Colonic mucosa (tissue), 4 donors: Measurements from ENCODE around the gene NOX3. TPM values are rescaled to one million over a fixed set of nuclear protein-coding genes. Genes with fewer than 3 reads are reported as not detected.

Experiments
- DNase-seq: peaks from one replicate; pipeline ENCODE4 v3.0.0-alpha.2; 2020
- H3K27ac ChIP-seq: fragments of 200-600 bp; one replicate; pipeline ENCODE4 v1.8.0; 2021
- H3K27me3 ChIP-seq: fragments of 200-600 bp; one replicate; pipeline ENCODE4 v1.8.0; 2021
- H3K36me3 ChIP-seq: fragments of 200-600 bp; one replicate; pipeline ENCODE4 v1.8.0; 2021
- H3K4me1 ChIP-seq: fragments of 200-600 bp; one replicate; pipeline ENCODE4 v1.8.0; 2021; ENCODE audit warnings: mild to moderate bottlenecking
- H3K4me3 ChIP-seq: fragments of 200-600 bp; one replicate; pipeline ENCODE4 v1.8.0; 2021
- H3K9ac ChIP-seq, 2 donors: one replicate each; pipeline ENCODE4 v1.7.0; 2013; ENCODE audit warnings: control low read depth in 2 of 2, low read depth in 2 of 2, low read length in 2 of 2
- H3K9me3 ChIP-seq: fragments of 200-600 bp; one replicate; pipeline ENCODE4 v1.8.0; 2021
- intact Hi-C: fragments of 100-400 bp; cut with DNase I; formaldehyde crosslinking; loops from one replicate; pipeline ENCODE4 v1.14.1; 2022
- total RNA-seq, 2 donors: library from RNA; stranded (reverse); fragmentation: NEBNext Ultra II Directional in 1 of 2; extraction: Animal tissue kit (Norgen Biotek cat#: 25700) in 1 of 2; gene quantifications; one replicate each; pipeline ENCODE4 v1.2.1, GENCODE V29; 2021
- TF ChIP-seq, protein P1 (sequence below): fragments of 200-600 bp; IDR thresholded peaks from one replicate; pipeline ENCODE4 v1.8.0; 2022; ENCODE audit warnings: antibody characterized with exemption, mild to moderate bottlenecking
- donor health status: healthy.
- donor health status: DM: no; HTN: no; CAD: no.
- donor health status: DM: no; HTN: no; CAD: no.

The NOX3 gene
- total RNA-seq, 2 donors from 2014 or later: not detected

DNA sequence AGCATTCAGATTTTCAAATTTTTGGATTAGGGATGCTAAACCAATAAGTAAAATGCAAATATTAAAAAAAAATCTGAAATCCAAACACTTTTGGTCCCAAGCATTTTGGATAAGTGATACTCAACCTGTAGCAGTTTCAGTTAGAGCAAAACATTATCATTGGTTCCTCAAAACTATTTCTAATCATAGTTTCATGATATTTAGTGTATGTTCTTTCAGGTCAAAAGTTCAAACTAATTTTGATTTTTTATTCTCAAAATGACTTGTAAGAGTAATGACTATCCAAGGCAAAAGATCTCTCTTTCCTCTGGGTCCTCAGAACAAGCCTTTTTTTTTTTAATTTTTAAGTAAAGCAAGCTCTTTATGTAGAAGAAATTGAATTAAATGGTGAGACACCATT lies 77.4 kb downstream of the NOX3 start:
- TF ChIP-seq, protein P1, sequence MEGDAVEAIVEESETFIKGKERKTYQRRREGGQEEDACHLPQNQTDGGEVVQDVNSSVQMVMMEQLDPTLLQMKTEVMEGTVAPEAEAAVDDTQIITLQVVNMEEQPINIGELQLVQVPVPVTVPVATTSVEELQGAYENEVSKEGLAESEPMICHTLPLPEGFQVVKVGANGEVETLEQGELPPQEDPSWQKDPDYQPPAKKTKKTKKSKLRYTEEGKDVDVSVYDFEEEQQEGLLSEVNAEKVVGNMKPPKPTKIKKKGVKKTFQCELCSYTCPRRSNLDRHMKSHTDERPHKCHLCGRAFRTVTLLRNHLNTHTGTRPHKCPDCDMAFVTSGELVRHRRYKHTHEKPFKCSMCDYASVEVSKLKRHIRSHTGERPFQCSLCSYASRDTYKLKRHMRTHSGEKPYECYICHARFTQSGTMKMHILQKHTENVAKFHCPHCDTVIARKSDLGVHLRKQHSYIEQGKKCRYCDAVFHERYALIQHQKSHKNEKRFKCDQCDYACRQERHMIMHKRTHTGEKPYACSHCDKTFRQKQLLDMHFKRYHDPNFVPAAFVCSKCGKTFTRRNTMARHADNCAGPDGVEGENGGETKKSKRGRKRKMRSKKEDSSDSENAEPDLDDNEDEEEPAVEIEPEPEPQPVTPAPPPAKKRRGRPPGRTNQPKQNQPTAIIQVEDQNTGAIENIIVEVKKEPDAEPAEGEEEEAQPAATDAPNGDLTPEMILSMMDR: no peak
- intact Hi-C loops: no loop called here
- Histone ChIP-seq H3K9me3 (no peaks in the 10 kb centered on the region), H3K4me3 (no peak overlapping the region), H3K27me3 (no peaks in the 10 kb centered on the region), H3K36me3 (no peaks in the 10 kb centered on the region), H3K27ac (no peak overlapping the region), H3K4me1 (no peaks in the 10 kb centered on the region), H3K9ac (no peak overlapping the region)
- DNase-seq: no peak

GRCh38 chr6:155377061-155377460 lies 78.6 kb downstream of the NOX3 start:
- Histone ChIP-seq H3K4me3 (no peak overlapping the region), H3K9ac (no peak overlapping the region), H3K27ac (no peak overlapping the region), H3K36me3 (no peaks in the 10 kb centered on the region), H3K27me3 (no peaks in the 10 kb centered on the region), H3K9me3 (no peaks in the 10 kb centered on the region), H3K4me1 (no peaks in the 10 kb centered on the region)
- intact Hi-C loops: no loop called here
- DNase-seq: no peak
- TF ChIP-seq, protein P1: no peak

DNA sequence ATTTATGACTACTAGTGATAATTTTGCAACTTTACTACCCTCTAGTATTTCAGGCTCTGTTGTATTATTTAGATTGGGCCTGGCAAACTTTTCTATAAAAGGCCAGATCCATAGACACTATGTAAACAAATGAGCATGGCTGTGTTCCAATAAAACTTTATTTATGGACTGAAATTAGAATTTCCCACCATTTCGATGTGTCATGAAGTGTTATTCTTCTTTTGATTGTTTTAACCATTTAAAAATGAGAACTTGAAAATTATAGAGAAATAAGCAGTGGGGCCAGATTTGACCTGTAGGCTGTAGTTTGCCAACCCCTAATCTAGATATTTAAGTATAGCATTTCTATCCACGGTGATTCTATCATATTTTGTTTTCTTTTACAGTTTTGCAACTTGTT lies 79.8 kb downstream of the NOX3 start:
- TF ChIP-seq, protein P1: no peak
- intact Hi-C loops: no loop called here
- H3K9me3 ChIP-seq: no peaks in the 10 kb centered on the region
- H3K4me3 ChIP-seq: no peak overlapping the region
- H3K36me3 ChIP-seq: no peaks in the 10 kb centered on the region
- no peak overlapping the region for H3K9ac ChIP-seq
- H3K27me3 ChIP-seq: no peaks in the 10 kb centered on the region
- no peak for DNase-seq
- no peak overlapping the region for H3K27ac ChIP-seq
- H3K4me1 ChIP-seq: no peaks in the 10 kb centered on the region

DNA sequence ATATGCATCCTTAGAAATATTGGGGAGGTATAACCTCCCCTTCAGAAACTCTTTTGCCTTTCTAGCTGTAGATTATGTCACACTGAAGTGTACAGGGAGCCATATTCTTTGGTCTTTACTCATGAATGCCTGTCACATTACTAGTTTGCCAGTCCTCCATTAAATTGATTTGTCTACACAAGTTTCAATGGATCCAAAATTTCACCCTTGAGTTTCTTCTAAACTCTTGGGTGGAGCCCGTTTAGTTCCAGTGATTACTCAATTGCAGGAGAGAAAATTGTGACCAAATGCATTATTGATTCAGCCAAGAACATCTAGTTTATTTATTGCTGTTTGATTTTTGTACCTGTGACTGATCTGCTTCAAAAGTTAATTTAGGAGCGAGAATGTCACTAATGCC lies 81.0 kb downstream of the NOX3 start:
- Histone ChIP-seq H3K36me3 (no peaks in the 10 kb centered on the region), H3K4me3 (no peak overlapping the region), H3K4me1 (no peaks in the 10 kb centered on the region), H3K27ac (no peak overlapping the region), H3K9me3 (no peaks in the 10 kb centered on the region), H3K27me3 (no peaks in the 10 kb centered on the region), H3K9ac (no peak overlapping the region)
- intact Hi-C loops: no loop called here
- TF ChIP-seq, protein P1: no peak
- no peak for DNase-seq

DNA sequence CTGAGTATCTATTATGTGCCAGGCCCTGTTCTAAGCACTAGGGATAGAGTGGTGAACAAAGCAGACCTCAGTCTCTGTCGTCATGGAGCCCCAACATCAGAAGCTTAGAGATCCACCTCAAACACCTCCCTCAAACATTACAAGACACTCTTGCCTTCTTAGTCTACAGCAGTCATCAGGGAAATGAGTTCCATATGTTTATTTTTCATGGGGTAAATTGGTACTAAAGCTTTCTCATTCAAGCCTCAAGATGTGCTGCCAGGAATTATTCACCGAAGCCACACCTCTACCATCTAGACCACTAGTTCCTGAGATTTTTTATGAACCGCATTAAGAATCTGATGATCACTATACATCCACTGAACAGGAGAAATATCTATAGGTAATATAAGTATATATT lies 82.4 kb downstream of the NOX3 start:
- Histone ChIP-seq H3K9me3 (no peaks in the 10 kb centered on the region), H3K27ac (no peak overlapping the region), H3K4me1 (no peaks in the 10 kb centered on the region), H3K4me3 (no peak overlapping the region), H3K36me3 (no peaks in the 10 kb centered on the region), H3K9ac (no peak overlapping the region), H3K27me3 (no peaks in the 10 kb centered on the region)
- TF ChIP-seq, protein P1: no peak
- intact Hi-C loops: no loop called here
- DNase-seq: no peak

DNA sequence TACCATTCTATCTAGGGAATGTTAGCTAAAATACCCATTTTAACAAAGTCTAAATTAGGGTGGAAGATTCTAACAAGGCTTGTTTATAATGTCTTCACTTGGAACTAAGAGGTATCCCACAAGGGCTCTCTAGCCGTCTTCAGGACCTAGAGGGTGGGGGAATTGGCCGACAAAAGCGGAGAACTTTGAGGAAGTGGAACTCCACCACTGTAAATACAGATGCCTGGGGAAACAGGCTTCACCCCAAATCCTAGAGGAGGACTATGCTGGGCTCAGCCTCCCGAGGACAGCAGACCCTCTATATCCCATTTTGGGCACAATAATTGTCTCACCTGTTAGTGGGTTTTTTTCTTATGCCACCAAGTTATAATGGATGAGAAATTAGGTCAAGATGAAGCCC lies 83.4 kb downstream of the NOX3 start:
- no peak for DNase-seq
- TF ChIP-seq, protein P1: no peak
- H3K4me3 ChIP-seq: no peak overlapping the region
- intact Hi-C loops: no loop called here
- no peaks in the 10 kb centered on the region for H3K36me3 ChIP-seq
- H3K4me1 ChIP-seq: no peaks in the 10 kb centered on the region
- H3K27me3 ChIP-seq: no peaks in the 10 kb centered on the region
- H3K27ac ChIP-seq: no peak overlapping the region
- H3K9me3 ChIP-seq: no peaks in the 10 kb centered on the region
- no peak overlapping the region for H3K9ac ChIP-seq
